ENCODE results near the gene NOXO1. TPM values are rescaled to one million over a fixed set of nuclear protein-coding genes. Genes with fewer than 3 reads are reported as not detected.
A peak's percentile ranks its signal among the peaks of the same experiment; 100 is the strongest.

Gene NOXO1
- total RNA-seq, 2 donors from 2014 or later, result 0.42 TPM; not detected in 1

DNA sequence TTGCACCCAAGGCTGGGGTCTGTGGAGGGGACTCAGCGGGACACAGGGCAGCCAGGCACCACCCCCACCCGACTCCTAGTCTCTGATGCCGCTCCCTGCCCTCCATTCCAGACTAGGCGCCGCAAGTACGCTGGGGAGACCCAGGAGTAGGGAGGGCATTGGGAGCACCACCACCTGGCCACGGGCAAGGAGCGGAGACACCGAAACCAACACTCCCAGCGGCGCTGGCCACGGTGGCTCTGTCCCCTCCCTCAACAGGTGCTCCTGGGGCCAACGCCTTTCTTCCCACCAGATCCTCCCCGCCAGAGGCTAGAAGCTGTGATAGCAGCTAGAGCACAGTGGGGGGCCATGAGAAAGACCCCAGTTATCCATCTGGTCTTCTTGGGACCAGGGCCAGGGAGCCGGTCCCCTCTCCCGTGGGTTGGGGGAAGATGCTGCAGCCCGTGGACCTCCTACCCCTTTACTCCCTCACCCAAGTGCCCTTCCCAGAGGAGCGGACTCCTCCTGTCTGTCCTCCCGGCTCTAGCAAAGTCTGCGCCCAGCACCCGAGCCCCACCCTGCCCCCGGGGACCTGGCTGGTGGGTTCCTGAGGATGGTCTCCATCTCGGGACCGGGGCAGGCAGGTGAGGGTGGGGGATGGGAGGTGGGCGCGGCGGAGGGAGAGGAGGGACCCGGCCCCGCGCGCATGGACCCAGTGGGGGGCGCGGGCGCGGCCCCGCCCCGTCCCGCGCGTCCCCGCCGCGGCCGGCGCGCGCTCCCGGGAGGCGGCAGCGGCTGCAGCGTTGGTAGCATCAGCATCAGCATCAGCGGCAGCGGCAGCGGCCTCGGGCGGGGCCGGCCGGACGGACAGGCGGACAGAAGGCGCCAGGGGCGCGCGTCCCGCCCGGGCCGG is 8.2 kb upstream of the NOXO1 start, which contains the start of gene SYNGR3:
Gene SYNGR3 (plus strand): TSS at position 762 of the 892 bp plus-strand sequence. CDS start 133 bp downstream, outside the sequence.
- Histone ChIP-seq H3K9me3 (ENCODE audit: control insufficient read depth, low read length) (no peaks in the 10 kb centered on the region), H3K36me3 (ENCODE audit: control insufficient read depth, insufficient read depth, low read length) (peaks cover 22% of the 10 kb centered on the region), H3K4me3 (ENCODE audit: low read length) (peak within 1 kb of the TSS; percentile 80), H3K4me1 (ENCODE audit: control insufficient read depth, insufficient read depth, low read length) (peaks cover 3% of the 10 kb centered on the region), H3K27ac (ENCODE audit: low read depth, low read length) (no peak within 1 kb of the TSS), H3K9ac (ENCODE audit: extremely low read depth, low read length, poor library complexity, severe bottlenecking) (peak within 1 kb of the TSS; percentile 30), H3K27me3 (ENCODE audit: control insufficient read depth, insufficient read depth, low read length, poor library complexity, severe bottlenecking) (peaks cover 37% of the 10 kb centered on the region)
- H3K27me3 Mint-ChIP-seq (ENCODE audit: insufficient read depth), result peaks cover 41% of the 10 kb centered on the region
- no peak within 1 kb of the TSS for H3K27ac Mint-ChIP-seq
- no peaks in the 10 kb centered on the region for H3K9me3 Mint-ChIP-seq
- 10 to 32% methylated on average over 20 to 66 of the region's 67 CpGs for WGBS, 2 experiments (ENCODE audit: insufficient coverage in 1 of 2, insufficient read length in 1 of 2)
- peaks cover 10% of the 10 kb centered on the region for H3K36me3 Mint-ChIP-seq (ENCODE audit: low read depth)
- TF ChIP-seq, protein P1, sequence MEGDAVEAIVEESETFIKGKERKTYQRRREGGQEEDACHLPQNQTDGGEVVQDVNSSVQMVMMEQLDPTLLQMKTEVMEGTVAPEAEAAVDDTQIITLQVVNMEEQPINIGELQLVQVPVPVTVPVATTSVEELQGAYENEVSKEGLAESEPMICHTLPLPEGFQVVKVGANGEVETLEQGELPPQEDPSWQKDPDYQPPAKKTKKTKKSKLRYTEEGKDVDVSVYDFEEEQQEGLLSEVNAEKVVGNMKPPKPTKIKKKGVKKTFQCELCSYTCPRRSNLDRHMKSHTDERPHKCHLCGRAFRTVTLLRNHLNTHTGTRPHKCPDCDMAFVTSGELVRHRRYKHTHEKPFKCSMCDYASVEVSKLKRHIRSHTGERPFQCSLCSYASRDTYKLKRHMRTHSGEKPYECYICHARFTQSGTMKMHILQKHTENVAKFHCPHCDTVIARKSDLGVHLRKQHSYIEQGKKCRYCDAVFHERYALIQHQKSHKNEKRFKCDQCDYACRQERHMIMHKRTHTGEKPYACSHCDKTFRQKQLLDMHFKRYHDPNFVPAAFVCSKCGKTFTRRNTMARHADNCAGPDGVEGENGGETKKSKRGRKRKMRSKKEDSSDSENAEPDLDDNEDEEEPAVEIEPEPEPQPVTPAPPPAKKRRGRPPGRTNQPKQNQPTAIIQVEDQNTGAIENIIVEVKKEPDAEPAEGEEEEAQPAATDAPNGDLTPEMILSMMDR (conservative IDR thresholded peaks at IDR 0.05), result no peak
- peaks cover 1% of the 10 kb centered on the region for H3K4me1 Mint-ChIP-seq
- peak; percentile 79 for DNase-seq
- H3K4me3 Mint-ChIP-seq, result peak within 1 kb of the TSS; percentile 53

DNA sequence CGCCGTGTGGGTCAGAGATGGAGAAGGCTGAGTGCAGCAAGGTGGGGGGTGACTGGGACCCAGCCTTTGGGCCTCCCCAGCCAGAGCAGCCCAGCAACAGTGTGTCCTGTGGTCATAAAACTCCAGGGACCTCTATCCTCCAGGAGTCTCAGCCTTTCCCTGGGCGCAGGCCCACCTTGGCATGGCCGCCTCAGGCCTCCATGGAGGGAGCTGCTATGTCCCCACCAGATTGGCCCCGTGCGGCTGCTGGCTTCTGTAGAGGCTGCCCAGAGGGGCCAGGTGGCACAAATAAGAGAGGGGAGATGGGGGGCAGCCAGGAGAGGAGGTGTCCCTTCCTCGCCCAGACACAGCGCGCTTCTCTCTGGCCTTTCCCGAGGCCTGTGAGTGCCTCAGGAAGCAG is 5.9 kb upstream of the NOXO1 start:
- WGBS, 2 experiments (ENCODE audit: insufficient coverage in 1 of 2, insufficient read length in 1 of 2), result 95% methylated on average over 6 to 10 of the region's 10 CpGs

DNA sequence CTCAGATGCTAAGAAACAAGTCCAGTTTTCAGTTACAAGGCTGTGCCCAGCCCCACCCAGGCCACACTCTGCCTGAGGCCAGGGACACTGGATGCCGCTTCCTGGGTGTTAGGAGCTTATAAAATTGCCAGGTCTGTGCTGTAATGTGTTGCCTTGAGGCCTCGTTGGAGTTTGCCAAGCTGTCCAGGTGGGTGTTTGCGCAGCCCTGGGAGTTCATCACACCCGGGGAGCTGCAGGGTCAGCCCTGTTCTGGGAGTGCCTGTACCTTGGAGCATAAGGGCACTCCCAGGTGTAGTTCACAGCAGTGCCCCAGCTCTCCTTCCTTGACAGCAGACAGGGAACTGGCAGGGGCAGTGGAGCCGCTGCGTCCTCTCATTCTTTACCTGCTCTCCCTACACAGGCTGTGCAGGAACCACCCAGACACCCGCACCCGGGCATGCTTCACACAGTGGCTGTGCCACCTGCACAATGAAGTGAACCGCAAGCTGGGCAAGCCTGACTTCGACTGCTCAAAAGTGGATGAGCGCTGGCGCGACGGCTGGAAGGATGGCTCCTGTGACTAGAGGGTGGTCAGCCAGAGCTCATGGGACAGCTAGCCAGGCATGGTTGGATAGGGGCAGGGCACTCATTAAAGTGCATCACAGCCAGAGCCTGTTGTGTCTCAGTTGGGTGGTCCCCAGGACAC is 4.3 kb upstream of the NOXO1 start:
- no peak overlapping the region for H3K27ac ChIP-seq (ENCODE audit: low read depth, low read length)
- H3K9me3 ChIP-seq (ENCODE audit: control insufficient read depth, low read length), result no peaks in the 10 kb centered on the region
- no peak overlapping the region for H3K27ac Mint-ChIP-seq
- H3K4me3 ChIP-seq (ENCODE audit: low read length), result peak overlapping the region; percentile 82
- no peaks in the 10 kb centered on the region for H3K4me1 ChIP-seq (ENCODE audit: control insufficient read depth, insufficient read depth, low read length)
- H3K4me3 Mint-ChIP-seq, result peak overlapping the region; percentile 81
- TF ChIP-seq, protein P1 (conservative IDR thresholded peaks at IDR 0.05), result no peak
- H3K9me3 Mint-ChIP-seq, result no peaks in the 10 kb centered on the region
- no peak overlapping the region for H3K9ac ChIP-seq (ENCODE audit: extremely low read depth, low read length, poor library complexity, severe bottlenecking)
- peaks cover 51% of the 10 kb centered on the region for H3K27me3 ChIP-seq (ENCODE audit: control insufficient read depth, insufficient read depth, low read length, poor library complexity, severe bottlenecking)
- peaks cover 22% of the 10 kb centered on the region for H3K36me3 ChIP-seq (ENCODE audit: control insufficient read depth, insufficient read depth, low read length)
- H3K27me3 Mint-ChIP-seq (ENCODE audit: insufficient read depth), result peaks cover 48% of the 10 kb centered on the region
- 93 to 97% methylated on average over 13 to 14 of the region's 14 CpGs for WGBS, 2 experiments (ENCODE audit: insufficient coverage in 1 of 2, insufficient read length in 1 of 2)
- peaks cover 6% of the 10 kb centered on the region for H3K4me1 Mint-ChIP-seq
- peaks cover 10% of the 10 kb centered on the region for H3K36me3 Mint-ChIP-seq (ENCODE audit: low read depth)
- no peak for DNase-seq

More for the DNA sequence above, 5.9 kb upstream of the NOXO1 start:
- Histone ChIP-seq H3K4me3 (ENCODE audit: low read length) (no peak overlapping the region), H3K9me3 (ENCODE audit: control insufficient read depth, low read length) (no peaks in the 10 kb centered on the region), H3K27ac (ENCODE audit: low read depth, low read length) (no peak overlapping the region), H3K9ac (ENCODE audit: extremely low read depth, low read length, poor library complexity, severe bottlenecking) (no peak overlapping the region), H3K36me3 (ENCODE audit: control insufficient read depth, insufficient read depth, low read length) (peaks cover 22% of the 10 kb centered on the region), H3K27me3 (ENCODE audit: control insufficient read depth, insufficient read depth, low read length, poor library complexity, severe bottlenecking) (peaks cover 48% of the 10 kb centered on the region), H3K4me1 (ENCODE audit: control insufficient read depth, insufficient read depth, low read length) (peaks cover 3% of the 10 kb centered on the region)
- Mint-ChIP-seq H3K4me3 (no peak overlapping the region), H3K27me3 (ENCODE audit: insufficient read depth) (peaks cover 45% of the 10 kb centered on the region), H3K9me3 (no peaks in the 10 kb centered on the region), H3K36me3 (ENCODE audit: low read depth) (peaks cover 10% of the 10 kb centered on the region), H3K4me1 (peaks cover 6% of the 10 kb centered on the region), H3K27ac (no peak overlapping the region)
- TF ChIP-seq, protein P1 (conservative IDR thresholded peaks at IDR 0.05), result no peak
- DNase-seq, result no peak
